ENCODE results near the gene ORMDL1. TPM values are rescaled to one million over a fixed set of nuclear protein-coding genes. Genes with fewer than 3 reads are reported as not detected.

ORMDL1 gene
- polyA plus RNA-seq, 2 donors = 32.3 to 78.2 TPM

GRCh38 chr2:189729430-189729829, 54.7 kb downstream of the ORMDL1 start:
- H3K27ac ChIP-seq (ENCODE audit: low read depth in 2 of 2, low read length in 1 of 2) = no peak overlapping the region
- no peaks in the 10 kb centered on the region for H3K27me3 ChIP-seq (ENCODE audit: control insufficient read depth in 1 of 2, insufficient read depth in 2 of 2, low read length in 2 of 2)
- no peaks in the 10 kb centered on the region for H3K4me1 ChIP-seq (ENCODE audit: control insufficient read depth in 2 of 2, insufficient read depth in 2 of 2, low read length in 1 of 2)
- peaks cover 0 to 3% of the 10 kb centered on the region in 2 donors for H3K36me3 ChIP-seq (ENCODE audit: control insufficient read depth in 2 of 2, insufficient read depth in 2 of 2, low read length in 1 of 2)
- no peaks in the 10 kb centered on the region for H3K9me3 ChIP-seq (ENCODE audit: control insufficient read depth in 2 of 2, insufficient read depth in 1 of 2, low read depth in 1 of 2, low read length in 1 of 2)
- WGBS, 2 donors = 74 to 90% methylated on average over 3 of the region's 3 CpGs
- no peak overlapping the region for H3K4me3 ChIP-seq (ENCODE audit: low read depth in 1 of 2, low read length in 2 of 2)

- H3K4me1 ChIP-seq (ENCODE audit: control insufficient read depth in 2 of 2, insufficient read depth in 2 of 2, low read length in 1 of 2) = no peaks in the 10 kb centered on the region
- no peaks in the 10 kb centered on the region for H3K9me3 ChIP-seq (ENCODE audit: control insufficient read depth in 2 of 2, insufficient read depth in 1 of 2, low read depth in 1 of 2, low read length in 1 of 2)
- no peak overlapping the region for H3K4me3 ChIP-seq (ENCODE audit: low read depth in 1 of 2, low read length in 2 of 2)
- H3K27me3 ChIP-seq (ENCODE audit: control insufficient read depth in 1 of 2, insufficient read depth in 2 of 2, low read length in 2 of 2) = no peaks in the 10 kb centered on the region
- H3K27ac ChIP-seq (ENCODE audit: low read depth in 2 of 2, low read length in 1 of 2) = no peak overlapping the region
- H3K36me3 ChIP-seq (ENCODE audit: control insufficient read depth in 2 of 2, insufficient read depth in 2 of 2, low read length in 1 of 2) = peaks cover 0 to 3% of the 10 kb centered on the region in 2 donors
Measured at GRCh38 chr2:189726849-189727248, 57.3 kb downstream of the ORMDL1 start.

- Histone ChIP-seq H3K4me3 (ENCODE audit: low read depth in 1 of 2, low read length in 2 of 2) (no peak overlapping the region), H3K27ac (ENCODE audit: low read depth in 2 of 2, low read length in 1 of 2) (no peak overlapping the region), H3K36me3 (ENCODE audit: control insufficient read depth in 2 of 2, insufficient read depth in 2 of 2, low read length in 1 of 2) (peaks cover 0 to 3% of the 10 kb centered on the region in 2 donors), H3K9me3 (ENCODE audit: control insufficient read depth in 2 of 2, insufficient read depth in 1 of 2, low read depth in 1 of 2, low read length in 1 of 2) (no peaks in the 10 kb centered on the region), H3K4me1 (ENCODE audit: control insufficient read depth in 2 of 2, insufficient read depth in 2 of 2, low read length in 1 of 2) (no peaks in the 10 kb centered on the region), H3K27me3 (ENCODE audit: control insufficient read depth in 1 of 2, insufficient read depth in 2 of 2, low read length in 2 of 2) (no peaks in the 10 kb centered on the region)
- WGBS, 2 donors = 91 to 96% methylated on average over 1 of the region's 1 CpG
Measured at GRCh38 chr2:189726271-189726670, 57.9 kb downstream of the ORMDL1 start.

- Histone ChIP-seq H3K27ac (ENCODE audit: low read depth in 2 of 2, low read length in 1 of 2) (no peak overlapping the region), H3K9me3 (ENCODE audit: control insufficient read depth in 2 of 2, insufficient read depth in 1 of 2, low read depth in 1 of 2, low read length in 1 of 2) (no peaks in the 10 kb centered on the region), H3K27me3 (ENCODE audit: control insufficient read depth in 1 of 2, insufficient read depth in 2 of 2, low read length in 2 of 2) (no peaks in the 10 kb centered on the region), H3K4me3 (ENCODE audit: low read depth in 1 of 2, low read length in 2 of 2) (no peak overlapping the region), H3K36me3 (ENCODE audit: control insufficient read depth in 2 of 2, insufficient read depth in 2 of 2, low read length in 1 of 2) (no peaks in the 10 kb centered on the region), H3K4me1 (ENCODE audit: control insufficient read depth in 2 of 2, insufficient read depth in 2 of 2, low read length in 1 of 2) (no peaks in the 10 kb centered on the region)
Measured at GRCh38 chr2:189723192-189723591, 60.9 kb downstream of the ORMDL1 start.

Other genes with a start within 250 kb of the ORMDL1 start
- gene SLC40A1, start 203.6 kb downstream of the ORMDL1 start, polyA plus RNA-seq = 1 to 10 TPM; 5.5 to 7.0 TPM
- gene ASNSD1, start 122.9 kb downstream of the ORMDL1 start, polyA plus RNA-seq = 10 to 100 TPM; 18.5 to 19.3 TPM
- 1 to 10 TPM in 1 of 2 donors, under 1 TPM in 1; 0.75 to 1.5 TPM for gene ANKAR, start 109.7 kb downstream of the ORMDL1 start, polyA plus RNA-seq
- gene OSGEPL1, start 21.5 kb downstream of the ORMDL1 start, polyA plus RNA-seq = 1 to 10 TPM; 2.7 to 2.8 TPM
- gene PMS1, start 111 bp upstream of the ORMDL1 start, polyA plus RNA-seq = 10 to 100 TPM in 1 of 2 donors, 1 to 10 TPM in 1; 4.3 to 11.0 TPM